ENCODE results near the gene IL16.

The IL16 gene

DNA sequence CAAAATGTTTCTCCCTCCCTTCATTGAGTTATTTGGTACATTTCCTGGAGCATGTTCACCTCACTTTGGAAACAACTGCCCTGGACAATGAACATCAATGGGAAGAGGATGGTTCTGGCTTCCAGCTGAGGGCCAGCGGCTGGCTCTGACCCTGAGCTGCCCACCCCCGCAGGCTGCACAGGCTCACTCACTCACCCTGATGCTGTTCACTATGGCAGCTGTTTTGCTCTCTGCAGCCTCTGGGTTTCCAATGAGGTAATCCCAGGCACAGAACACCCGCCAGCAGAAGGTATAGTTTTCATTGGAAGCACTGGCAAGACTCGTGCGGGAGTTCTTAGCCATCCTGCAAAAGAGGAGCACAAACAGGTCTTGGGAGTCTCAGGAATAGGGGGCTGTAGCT, 159.6 kb downstream of the IL16 start:
- no peak for TF ChIP-seq FOXP2 (optimal IDR thresholded peaks at IDR 0.05; ENCODE audit: borderline replicate concordance, extremely low read depth, extremely low read length, insufficient read depth)
- no peak for TF ChIP-seq TAF1 (IDR thresholded peaks at IDR 0.05; ENCODE audit: borderline replicate concordance, insufficient read depth, low read length)
- no peak for TF ChIP-seq SIN3A (IDR thresholded peaks at IDR 0.05; ENCODE audit: borderline replicate concordance, insufficient read depth, low read length)
- no peak for TF ChIP-seq POLR2AphosphoS5 (IDR thresholded peaks at IDR 0.05; ENCODE audit: low read depth, low read length)
- no peak for TF ChIP-seq REST (IDR thresholded peaks at IDR 0.05; ENCODE audit: insufficient read depth in 1 of 2, low read depth in 2 of 2, low read length in 2 of 2)

- no peak for TF ChIP-seq REST (IDR thresholded peaks at IDR 0.05; ENCODE audit: insufficient read depth in 1 of 2, low read depth in 2 of 2, low read length in 2 of 2)
- TF ChIP-seq TAF1 (IDR thresholded peaks at IDR 0.05; ENCODE audit: borderline replicate concordance, insufficient read depth, low read length) = no peak
- no peak for TF ChIP-seq SIN3A (IDR thresholded peaks at IDR 0.05; ENCODE audit: borderline replicate concordance, insufficient read depth, low read length)
- TF ChIP-seq POLR2AphosphoS5 (IDR thresholded peaks at IDR 0.05; ENCODE audit: low read depth, low read length) = no peak
- TF ChIP-seq FOXP2 (optimal IDR thresholded peaks at IDR 0.05; ENCODE audit: borderline replicate concordance, extremely low read depth, extremely low read length, insufficient read depth) = no peak
These were observed 160.6 kb downstream of the IL16 start for GRCh38 chr15:81357180-81357686.

DNA sequence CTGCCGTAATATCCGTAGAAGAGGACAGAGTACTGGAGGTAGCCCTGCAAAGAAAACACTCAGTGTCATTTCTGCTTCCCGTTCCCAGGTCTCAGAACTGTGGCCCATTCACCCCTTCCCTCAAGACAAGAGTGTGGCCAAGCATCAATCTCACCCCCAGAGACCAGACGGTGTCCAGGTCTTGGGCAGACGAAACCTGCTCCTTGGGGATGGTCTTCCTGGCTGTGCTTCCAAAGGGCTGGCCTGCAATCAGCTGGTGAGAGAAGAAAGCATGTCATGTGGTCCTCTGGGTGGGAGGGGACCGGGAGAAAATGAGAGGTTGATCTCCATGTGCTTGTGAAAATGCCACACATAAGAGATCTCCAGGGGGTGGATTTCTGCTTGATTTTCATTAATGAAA, 161.6 kb downstream of the IL16 start:
- no peak for TF ChIP-seq FOXP2 (optimal IDR thresholded peaks at IDR 0.05; ENCODE audit: borderline replicate concordance, extremely low read depth, extremely low read length, insufficient read depth)
- no peak for TF ChIP-seq SIN3A (IDR thresholded peaks at IDR 0.05; ENCODE audit: borderline replicate concordance, insufficient read depth, low read length)
- no peak for TF ChIP-seq REST (IDR thresholded peaks at IDR 0.05; ENCODE audit: insufficient read depth in 1 of 2, low read depth in 2 of 2, low read length in 2 of 2)
- TF ChIP-seq TAF1 (IDR thresholded peaks at IDR 0.05; ENCODE audit: borderline replicate concordance, insufficient read depth, low read length) = no peak
- no peak for TF ChIP-seq POLR2AphosphoS5 (IDR thresholded peaks at IDR 0.05; ENCODE audit: low read depth, low read length)

DNA sequence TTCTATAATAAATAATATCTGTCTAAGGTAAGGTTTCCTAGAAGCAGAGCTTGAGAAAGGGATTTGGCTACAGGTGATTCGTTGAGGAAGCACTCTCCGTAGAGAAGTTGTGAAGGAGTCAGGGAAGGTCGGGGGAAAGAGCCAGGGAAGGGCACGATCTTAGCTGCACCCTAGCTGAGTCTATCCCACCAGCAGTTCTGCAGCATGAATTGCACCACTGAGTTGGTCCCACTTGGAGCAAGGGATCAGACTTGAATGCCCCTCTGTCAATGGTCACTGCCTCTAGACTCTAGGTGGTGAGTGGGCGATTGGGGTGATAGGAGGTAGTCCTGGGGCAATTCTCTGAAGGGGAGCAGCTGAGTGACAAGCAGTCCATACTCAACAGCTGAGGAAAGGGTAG, 163.8 kb downstream of the IL16 start:
- TF ChIP-seq POLR2AphosphoS5 (IDR thresholded peaks at IDR 0.05; ENCODE audit: low read depth, low read length) = no peak

DNA sequence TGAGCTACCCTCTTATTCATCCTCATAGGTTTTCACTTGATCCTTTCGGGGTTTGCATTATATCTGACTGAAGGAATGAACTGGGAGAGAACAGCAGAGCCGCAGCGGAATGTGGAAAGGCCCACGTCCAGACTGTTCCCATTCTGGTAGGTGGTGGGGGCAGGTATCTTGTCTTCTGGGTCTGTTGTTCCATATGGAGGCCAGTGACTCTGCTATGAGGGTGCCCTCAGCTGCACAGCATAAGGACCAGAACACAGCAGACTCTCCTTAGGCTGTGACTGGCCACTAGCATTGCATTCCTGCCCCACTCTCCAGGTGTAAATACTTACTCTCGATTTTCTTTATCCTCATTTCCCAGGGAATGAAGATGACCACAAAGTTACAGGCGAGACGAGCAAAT, 165.2 kb downstream of the IL16 start:
- TF ChIP-seq POLR2AphosphoS5 (IDR thresholded peaks at IDR 0.05; ENCODE audit: low read depth, low read length) = no peak
- no peak for TF ChIP-seq FOXP2 (optimal IDR thresholded peaks at IDR 0.05; ENCODE audit: borderline replicate concordance, extremely low read depth, extremely low read length, insufficient read depth)

- TF ChIP-seq POLR2AphosphoS5 (IDR thresholded peaks at IDR 0.05; ENCODE audit: low read depth, low read length) (no peak), FOXP2 (optimal IDR thresholded peaks at IDR 0.05; ENCODE audit: borderline replicate concordance, extremely low read depth, extremely low read length, insufficient read depth) (no peak), TAF1 (IDR thresholded peaks at IDR 0.05; ENCODE audit: borderline replicate concordance, insufficient read depth, low read length) (no peak), REST (IDR thresholded peaks at IDR 0.05; ENCODE audit: insufficient read depth in 1 of 2, low read depth in 2 of 2, low read length in 2 of 2) (no peak), SIN3A (IDR thresholded peaks at IDR 0.05; ENCODE audit: borderline replicate concordance, insufficient read depth, low read length) (no peak)
These were observed 166.1 kb downstream of the IL16 start for GRCh38 chr15:81362790-81363189.
